ENCODE results near the gene SEL1L3. TPM values are rescaled to one million over a fixed set of nuclear protein-coding genes. Genes with fewer than 3 reads are reported as not detected.
A peak's percentile ranks its signal among the peaks of the same experiment; 100 is the strongest.

Gene SEL1L3
- total RNA-seq, 6 experiments from 2014 or later, result 5.0 to 33.6 (median 13.3) TPM

- H3K27me3 ChIP-seq, result no peaks in the 10 kb centered on the region
- DNase-seq, result no peak
- TF ChIP-seq CTCF (IDR thresholded peaks at IDR 0.05) (no peak), POLR2A (IDR thresholded peaks at IDR 0.05) (no peak)
- H3K4me1 ChIP-seq, result no peaks in the 10 kb centered on the region
- intact Hi-C loops (cut with DNase I), result no loop called here
- H3K9me3 ChIP-seq, result no peaks in the 10 kb centered on the region
- no peak overlapping the region for H3K27ac ChIP-seq
- ATAC-seq, result no peak
- H3K4me3 ChIP-seq, result no peak overlapping the region
- WGBS (ENCODE audit: insufficient coverage, low coverage, low lambda C conversion rate, missing lambda C conversion rate), result 71% methylated on average over 1 of the region's 1 CpG
- H3K36me3 ChIP-seq, result peaks cover 0 to 2% (median 0%) of the 10 kb centered on the region in 4 donors
Measured at GRCh38 chr4:25770847-25771246, 91.9 kb downstream of the SEL1L3 start.

GRCh38 chr4:25769251-25769650 is 93.5 kb downstream of the SEL1L3 start:
- Histone ChIP-seq H3K27ac (no peak overlapping the region), H3K27me3 (no peaks in the 10 kb centered on the region), H3K36me3 (peaks cover 0 to 2% (median 0%) of the 10 kb centered on the region in 4 donors), H3K9me3 (no peaks in the 10 kb centered on the region), H3K4me3 (no peak overlapping the region), H3K4me1 (no peaks in the 10 kb centered on the region)
- no peak for DNase-seq
- no peak for TF ChIP-seq POLR2A (IDR thresholded peaks at IDR 0.05)
- TF ChIP-seq CTCF (IDR thresholded peaks at IDR 0.05), result no peak
- no peak for ATAC-seq
- 82% methylated on average over 2 of the region's 4 CpGs for WGBS (ENCODE audit: insufficient coverage, low coverage, low lambda C conversion rate, missing lambda C conversion rate)
- intact Hi-C loops (cut with DNase I), result loop anchor here (10.0 kb wide), 1 partner anchor 324 kb away; no protein-coding TSS in a partner anchor

- Histone ChIP-seq H3K4me1 (no peaks in the 10 kb centered on the region), H3K27ac (no peak overlapping the region), H3K27me3 (no peaks in the 10 kb centered on the region), H3K9me3 (no peaks in the 10 kb centered on the region), H3K36me3 (peaks cover 0 to 2% (median 0%) of the 10 kb centered on the region in 4 donors), H3K4me3 (no peak overlapping the region)
- DNase-seq, result peak in 2 of 3 donors; percentile 34 to 66
- peak; percentile 89 to 97 (median 94) for ATAC-seq
- intact Hi-C loops (cut with DNase I), result loop anchor here (10.0 kb wide), 1 partner anchor 323 kb away; no protein-coding TSS in a partner anchor
- 47% methylated on average over 8 of the region's 8 CpGs for WGBS (ENCODE audit: insufficient coverage, low coverage, low lambda C conversion rate, missing lambda C conversion rate)
- TF ChIP-seq POLR2A (IDR thresholded peaks at IDR 0.05) (no peak), CTCF (IDR thresholded peaks at IDR 0.05) (peak; percentile 70 to 86 (median 80))
Measured at GRCh38 chr4:25767877-25768725, 94.7 kb downstream of the SEL1L3 start.

- Histone ChIP-seq H3K4me1 (peaks cover 0 to 5% (median 0%) of the 10 kb centered on the region in 4 donors), H3K27ac (no peak overlapping the region), H3K9me3 (no peaks in the 10 kb centered on the region), H3K27me3 (no peaks in the 10 kb centered on the region), H3K36me3 (peaks cover 0 to 4% (median 0%) of the 10 kb centered on the region in 4 donors), H3K4me3 (no peak overlapping the region)
- ATAC-seq, result peak in 3 of 4 donors; percentile 63 to 73 (median 64)
- no peak for TF ChIP-seq CTCF (IDR thresholded peaks at IDR 0.05)
- no peak for TF ChIP-seq POLR2A (IDR thresholded peaks at IDR 0.05)
- 40% methylated on average over 11 of the region's 11 CpGs for WGBS (ENCODE audit: insufficient coverage, low coverage, low lambda C conversion rate, missing lambda C conversion rate)
- intact Hi-C loops (cut with DNase I), result loop anchor here (10.0 kb wide), 1 partner anchor 316 kb away; no protein-coding TSS in a partner anchor
- no peak for DNase-seq
Measured at GRCh38 chr4:25760518-25761157, 102.2 kb downstream of the SEL1L3 start.
